ENCODE results near the gene CRYBB2.

GRCh38 chr22:25202290-25202921, 17.0 kb upstream of the CRYBB2 start:
- peak; percentile 13 to 81 (median 60) for TF ChIP-seq CTCF (IDR thresholded peaks at IDR 0.05 in 4 of 5, conservative IDR thresholded peaks at IDR 0.05 in 1 of 5)
- no peak for TF ChIP-seq POLR2A (IDR thresholded peaks at IDR 0.05)
